Loucy (cell line): ENCODE results near the gene RASA4B.

Experiments used
- CTCF ChIP-seq: fragments of 200-600 bp; sonication (generic); conservative IDR thresholded peaks from 2 replicates; pipeline ENCODE4 v1.5.1; 2014; ENCODE audit warnings: mild to moderate bottlenecking, antibody characterized with exemption, low read length
- EZH2phosphoT487 ChIP-seq: fragments of 200-600 bp; IDR thresholded peaks from 2 replicates; pipeline ENCODE4 v1.6.1; 2018; ENCODE audit warnings: antibody characterized with exemption, mild to moderate bottlenecking, moderate library complexity, borderline replicate concordance

GRCh38 chr7:102466097-102466496 is 51.5 kb downstream of the RASA4B start:
- TF ChIP-seq CTCF, result no peak
- no peak for TF ChIP-seq EZH2phosphoT487
